ENCODE measurements around the gene ZDHHC13. TPM values are rescaled to one million over a fixed set of nuclear protein-coding genes. Genes with fewer than 3 reads are reported as not detected.
A peak's percentile ranks its signal among the peaks of the same experiment; 100 is the strongest.

The ZDHHC13 gene
- 10 to 100 TPM; 20.6 to 35.5 (median 23.7) TPM for polyA plus RNA-seq (ENCODE audit: insufficient read depth in 1 of 5, insufficient read length in 5 of 5, low replicate concordance in 1 of 5)
- long read RNA-seq, donor 1, transcript ZDHHC13-202 (17 exons, 2,445 nt): major isoform, 7 of 24 reads
- long read RNA-seq, donor 1, partial matches to known transcripts: 16 of 24 reads
- long read RNA-seq, donor 1, other reads (novel, unspliced or antisense): 0 of 24 reads
- long read RNA-seq, donor 2, transcript ZDHHC13-202 (17 exons, 2,445 nt): major isoform, 6 of 11 reads
- long read RNA-seq, donor 2, partial matches to known transcripts: 5 of 11 reads
- long read RNA-seq, donor 2, other reads (novel, unspliced or antisense): 0 of 11 reads
- long read RNA-seq, donor 3, partial matches to known transcripts: 13 of 14 reads
- long read RNA-seq, donor 3, other reads (novel, unspliced or antisense): 0 of 14 reads
- long read RNA-seq, donor 4, partial matches to known transcripts: 10 of 12 reads
- long read RNA-seq, donor 4, other reads (novel, unspliced or antisense): 0 of 12 reads
- long read RNA-seq, donor 5: 0 reads
- long read RNA-seq, donor 6, partial matches to known transcripts: 6 of 10 reads
- long read RNA-seq, donor 6, other reads (novel, unspliced or antisense): 0 of 10 reads
- long read RNA-seq, donor 7, partial matches to known transcripts: 5 of 10 reads
- long read RNA-seq, donor 7, other reads (novel, unspliced or antisense): 0 of 10 reads
- long read RNA-seq, donor 8, partial matches to known transcripts: 0 of 3 reads
- long read RNA-seq, donor 8, other reads (novel, unspliced or antisense): 0 of 3 reads

- DNase-seq: peak; percentile 85 to 87
Measured at GRCh38 chr11:19116971-19117759, at the start of gene ZDHHC13. Gene ZDHHC13, plus strand, starts transcription at chr11:19117168. Its CDS starts 82 bp downstream, at chr11:19117250.

- DNase-seq: peak; percentile 68 to 76
Measured at GRCh38 chr11:19071255-19071654, 45.7 kb upstream of the ZDHHC13 start.

- no peak for DNase-seq
Measured at GRCh38 chr11:19072464-19072863, 44.5 kb upstream of the ZDHHC13 start.

GRCh38 chr11:19073454-19074415, 43.2 kb upstream of the ZDHHC13 start:
- DNase-seq: no peak

GRCh38 chr11:19075636-19076035, 41.3 kb upstream of the ZDHHC13 start:
- DNase-seq: no peak

GRCh38 chr11:19076744-19077589, 40.0 kb upstream of the ZDHHC13 start:
- no peak for DNase-seq

GRCh38 chr11:19077965-19078364, 39.0 kb upstream of the ZDHHC13 start:
- DNase-seq: no peak

- peak; percentile 29 to 38 for DNase-seq
Measured at GRCh38 chr11:19079643-19080440, 37.1 kb upstream of the ZDHHC13 start.

- no peak for DNase-seq
Measured at GRCh38 chr11:19080579-19080993, 36.4 kb upstream of the ZDHHC13 start.

GRCh38 chr11:19083166-19083565, 33.8 kb upstream of the ZDHHC13 start:
- no peak for DNase-seq

- DNase-seq: no peak
Measured at GRCh38 chr11:19084661-19085315, 32.2 kb upstream of the ZDHHC13 start.

GRCh38 chr11:19087658-19088057, 29.3 kb upstream of the ZDHHC13 start:
- DNase-seq: no peak

GRCh38 chr11:19088791-19089190, 28.2 kb upstream of the ZDHHC13 start:
- no peak for DNase-seq

- DNase-seq: no peak
Measured at GRCh38 chr11:19089421-19089820, 27.5 kb upstream of the ZDHHC13 start.

- DNase-seq: no peak
Measured at GRCh38 chr11:19091366-19091765, 25.6 kb upstream of the ZDHHC13 start.

- no peak for DNase-seq
Measured at GRCh38 chr11:19092342-19092741, 24.6 kb upstream of the ZDHHC13 start.

- no peak for DNase-seq
Measured at GRCh38 chr11:19092850-19093249, 24.1 kb upstream of the ZDHHC13 start.

GRCh38 chr11:19093976-19094375, 23.0 kb upstream of the ZDHHC13 start:
- no peak for DNase-seq

Data from right lung (tissue), 10 donors.